ENCODE measurements around the gene TMEM72. TPM values are rescaled to one million over a fixed set of nuclear protein-coding genes. Genes with fewer than 3 reads are reported as not detected.

Gene TMEM72
- total RNA-seq, 6 experiments from 2014 or later = not detected

DNA sequence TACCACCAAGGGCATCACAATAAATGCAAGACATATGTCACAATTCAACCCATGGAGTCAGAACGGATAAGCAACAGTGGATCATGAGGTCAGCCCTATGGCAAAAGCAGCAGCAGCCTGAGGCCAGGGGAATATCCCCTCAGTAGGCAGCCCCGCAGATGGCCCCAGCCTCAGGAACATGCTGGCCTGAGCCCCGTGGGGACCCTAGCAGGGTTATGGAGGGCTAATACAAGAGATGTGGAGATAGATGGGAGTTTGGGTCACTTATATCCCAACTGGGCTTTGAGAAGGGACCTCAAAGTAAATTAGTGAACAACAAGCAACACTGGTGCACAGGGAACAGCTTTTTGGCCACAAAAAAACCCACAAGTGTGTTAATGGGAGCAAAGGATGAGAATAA, 9.1 kb downstream of the TMEM72 start:
- peaks cover 7% of the 10 kb centered on the region; the same call in 1 of the 2 replicates for H3K9me3 Mint-ChIP-seq
- H3K4me1 Mint-ChIP-seq (ENCODE audit: low read depth) = no peaks in the 10 kb centered on the region
- H3K27me3 Mint-ChIP-seq (ENCODE audit: insufficient read depth) = peaks cover 42% of the 10 kb centered on the region
- H3K27ac Mint-ChIP-seq = no peak overlapping the region
- H3K4me3 Mint-ChIP-seq = no peak overlapping the region
- TF ChIP-seq, protein P1, sequence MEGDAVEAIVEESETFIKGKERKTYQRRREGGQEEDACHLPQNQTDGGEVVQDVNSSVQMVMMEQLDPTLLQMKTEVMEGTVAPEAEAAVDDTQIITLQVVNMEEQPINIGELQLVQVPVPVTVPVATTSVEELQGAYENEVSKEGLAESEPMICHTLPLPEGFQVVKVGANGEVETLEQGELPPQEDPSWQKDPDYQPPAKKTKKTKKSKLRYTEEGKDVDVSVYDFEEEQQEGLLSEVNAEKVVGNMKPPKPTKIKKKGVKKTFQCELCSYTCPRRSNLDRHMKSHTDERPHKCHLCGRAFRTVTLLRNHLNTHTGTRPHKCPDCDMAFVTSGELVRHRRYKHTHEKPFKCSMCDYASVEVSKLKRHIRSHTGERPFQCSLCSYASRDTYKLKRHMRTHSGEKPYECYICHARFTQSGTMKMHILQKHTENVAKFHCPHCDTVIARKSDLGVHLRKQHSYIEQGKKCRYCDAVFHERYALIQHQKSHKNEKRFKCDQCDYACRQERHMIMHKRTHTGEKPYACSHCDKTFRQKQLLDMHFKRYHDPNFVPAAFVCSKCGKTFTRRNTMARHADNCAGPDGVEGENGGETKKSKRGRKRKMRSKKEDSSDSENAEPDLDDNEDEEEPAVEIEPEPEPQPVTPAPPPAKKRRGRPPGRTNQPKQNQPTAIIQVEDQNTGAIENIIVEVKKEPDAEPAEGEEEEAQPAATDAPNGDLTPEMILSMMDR (IDR thresholded peaks at IDR 0.05) = no peak
- H3K36me3 Mint-ChIP-seq (ENCODE audit: low read depth) = peaks cover 6% of the 10 kb centered on the region
- no peak for DNase-seq

DNA sequence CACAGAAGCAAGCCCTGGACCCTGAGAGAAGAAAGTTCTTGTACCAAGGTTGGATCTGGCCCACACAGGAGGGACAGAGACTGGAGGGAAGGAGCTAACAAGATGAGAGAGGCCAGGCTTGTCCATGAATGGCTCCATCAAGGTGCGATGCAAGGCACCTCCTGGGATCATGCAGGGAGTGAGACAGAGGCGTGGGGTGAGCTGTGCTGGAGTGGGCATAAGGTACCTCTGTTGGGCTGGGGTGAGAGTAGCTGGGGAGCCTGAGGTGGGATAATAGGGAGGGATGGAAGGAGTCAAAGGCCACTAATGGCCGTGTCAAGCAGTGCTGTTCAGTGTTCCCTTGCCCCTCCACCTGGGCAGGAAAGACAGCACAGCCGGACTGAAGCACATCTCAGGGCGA, 9.9 kb downstream of the TMEM72 start:
- peaks cover 7% of the 10 kb centered on the region; the same call in 1 of the 2 replicates for H3K9me3 Mint-ChIP-seq
- peaks cover 35% of the 10 kb centered on the region for H3K27me3 Mint-ChIP-seq (ENCODE audit: insufficient read depth)
- no peak overlapping the region for H3K27ac Mint-ChIP-seq
- no peak for DNase-seq
- TF ChIP-seq, protein P1 (IDR thresholded peaks at IDR 0.05) = no peak
- H3K4me3 Mint-ChIP-seq = no peak overlapping the region
- no peaks in the 10 kb centered on the region for H3K4me1 Mint-ChIP-seq (ENCODE audit: low read depth)
- peaks cover 6% of the 10 kb centered on the region for H3K36me3 Mint-ChIP-seq (ENCODE audit: low read depth)

DNA sequence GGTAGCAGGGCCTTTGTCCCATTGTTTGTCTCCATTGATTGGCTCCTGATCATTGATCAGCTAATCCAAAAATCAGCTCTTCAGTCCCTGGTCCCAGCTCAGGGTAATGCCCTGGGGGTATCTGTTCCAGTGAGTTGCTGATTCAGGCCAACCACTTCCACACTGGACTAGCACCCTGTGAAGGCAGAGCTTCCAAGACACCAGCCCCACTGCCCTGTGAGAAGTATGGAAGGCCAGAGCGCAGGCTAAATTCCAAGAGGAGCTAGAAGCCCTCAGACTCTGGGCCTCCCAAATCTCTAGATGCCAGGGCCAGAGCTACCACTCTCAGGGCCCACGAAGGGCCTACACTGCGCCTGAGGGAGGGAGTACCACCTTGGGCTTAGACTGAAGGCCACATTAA, 10.4 kb downstream of the TMEM72 start:
- Mint-ChIP-seq H3K27ac (no peak overlapping the region), H3K27me3 (ENCODE audit: insufficient read depth) (peaks cover 35% of the 10 kb centered on the region), H3K9me3 (peaks cover 7% of the 10 kb centered on the region; the same call in 1 of the 2 replicates), H3K4me3 (no peak overlapping the region), H3K4me1 (ENCODE audit: low read depth) (no peaks in the 10 kb centered on the region), H3K36me3 (ENCODE audit: low read depth) (peaks cover 6% of the 10 kb centered on the region)
- no peak for DNase-seq
- TF ChIP-seq, protein P1 (IDR thresholded peaks at IDR 0.05) = no peak

DNA sequence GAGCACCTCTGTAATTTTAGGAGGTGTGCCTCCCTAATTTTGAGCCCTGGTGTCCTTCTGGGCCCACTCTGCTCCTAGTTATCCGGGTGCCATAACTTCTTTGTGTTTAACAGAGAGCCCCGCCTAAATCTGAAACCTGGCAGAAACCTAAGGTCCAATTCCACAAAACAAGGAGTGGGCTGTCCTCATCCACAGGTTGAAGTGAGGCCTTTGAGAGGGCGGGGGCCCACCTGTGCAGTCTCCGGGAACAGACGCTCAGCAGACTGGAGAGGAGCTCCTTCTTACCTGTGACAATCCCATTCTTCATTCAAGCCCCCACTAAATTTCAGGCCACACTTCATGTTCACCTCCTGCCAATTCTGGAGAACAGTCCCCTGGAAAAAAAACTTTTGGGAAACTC, 10.9 kb downstream of the TMEM72 start:
- no peak overlapping the region for H3K4me3 Mint-ChIP-seq
- TF ChIP-seq, protein P1 (IDR thresholded peaks at IDR 0.05) = no peak
- DNase-seq = no peak
- H3K36me3 Mint-ChIP-seq (ENCODE audit: low read depth) = peaks cover 6% of the 10 kb centered on the region
- peaks cover 7% of the 10 kb centered on the region; the same call in 1 of the 2 replicates for H3K9me3 Mint-ChIP-seq
- H3K27ac Mint-ChIP-seq = no peak overlapping the region
- H3K4me1 Mint-ChIP-seq (ENCODE audit: low read depth) = no peaks in the 10 kb centered on the region
- H3K27me3 Mint-ChIP-seq (ENCODE audit: insufficient read depth) = peaks cover 31% of the 10 kb centered on the region

DNA sequence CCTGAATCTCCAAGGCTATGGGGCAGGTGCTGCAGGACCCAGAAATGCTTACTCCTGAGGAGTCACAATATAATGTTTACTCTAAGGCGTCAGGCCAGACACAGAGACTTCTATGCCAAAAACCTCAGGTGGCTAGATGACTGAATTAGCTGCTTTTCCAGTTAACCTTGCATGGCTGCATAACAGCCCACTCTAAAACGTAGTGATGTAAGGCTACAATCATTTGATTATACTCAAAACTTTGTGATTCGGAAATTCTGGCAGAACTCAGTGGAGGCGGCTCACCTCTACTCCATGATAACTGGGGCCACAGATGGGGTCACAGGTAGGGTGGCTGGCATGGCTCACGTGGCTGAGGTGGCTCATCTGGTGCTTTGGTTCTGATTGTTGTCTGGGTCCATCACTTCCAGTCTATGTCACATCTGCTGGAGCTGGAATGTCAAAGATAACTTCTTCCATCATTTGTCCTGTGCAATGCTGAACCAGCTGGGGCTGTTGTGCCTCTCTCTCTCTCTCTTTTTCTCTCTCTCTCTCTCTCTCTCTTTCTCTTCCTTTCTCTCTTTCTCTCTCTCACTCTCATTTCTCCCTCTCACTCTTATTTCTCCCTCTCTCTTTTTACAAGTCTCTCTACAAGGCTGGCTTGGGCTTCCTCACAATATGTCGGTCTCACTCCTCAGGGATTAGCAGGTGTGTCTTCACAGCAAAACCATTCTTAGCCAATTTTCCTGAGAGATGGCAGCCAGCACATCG, 11.8 kb downstream of the TMEM72 start:
- Mint-ChIP-seq H3K4me1 (ENCODE audit: low read depth) (no peaks in the 10 kb centered on the region), H3K27me3 (ENCODE audit: insufficient read depth) (peaks cover 29% of the 10 kb centered on the region), H3K9me3 (peaks cover 1% of the 10 kb centered on the region; the same call in 1 of the 2 replicates), H3K36me3 (ENCODE audit: low read depth) (peaks cover under 1% of the 10 kb centered on the region; the same call in 1 of the 2 replicates), H3K27ac (no peak overlapping the region), H3K4me3 (no peak overlapping the region)
- TF ChIP-seq, protein P1 (IDR thresholded peaks at IDR 0.05) = no peak
- DNase-seq = no peak
